ENCODE data around the gene CCND3. TPM values are rescaled to one million over a fixed set of nuclear protein-coding genes. Genes with fewer than 3 reads are reported as not detected.

The CCND3 gene
- total RNA-seq, 1 experiment from 2014 or later, result 39.9 TPM

GRCh38 chr6:41966961-41967311 lies 25.3 kb upstream of the CCND3 start:
- CTCF ChIA-PET, result no interaction called here
- BruUV-seq (replicated peaks), result no TSS peak

GRCh38 chr6:41966214-41966920 lies 24.8 kb upstream of the CCND3 start:
- no peak for DNase-seq (ENCODE audit: low spot score)
- CTCF ChIA-PET, result no interaction called here
- Histone ChIP-seq H3K27ac (ENCODE audit: low read depth, low read length, poor library complexity, severe bottlenecking) (no peak overlapping the region), H3K27me3 (replicated peaks; ENCODE audit: insufficient read depth, low read depth, low read length, poor library complexity) (no peaks in the 10 kb centered on the region), H3K4me1 (ENCODE audit: insufficient read depth, low read length, poor library complexity, severe bottlenecking) (no peaks in the 10 kb centered on the region), H3K36me3 (ENCODE audit: insufficient read depth, low read length, poor library complexity, severe bottlenecking) (no peaks in the 10 kb centered on the region), H3K4me3 (ENCODE audit: low read depth, low read length, poor library complexity, severe bottlenecking) (no peak overlapping the region), H3K9me3 (ENCODE audit: low read depth, low read length, poor library complexity, severe bottlenecking) (no peaks in the 10 kb centered on the region)
- POLR2A ChIA-PET (ENCODE audit: low non-redundant PET), result no interaction called here
- BruUV-seq (replicated peaks), result no TSS peak
- intact Hi-C loops (cut with micrococcal nuclease; ENCODE audit: unreplicated experiment), result no loop called here
- no peak for TF ChIP-seq CTCF (conservative IDR thresholded peaks at IDR 0.05; ENCODE audit: low read depth, low read length)

More at GRCh38 chr6:41966961-41967311, 25.3 kb upstream of the CCND3 start:
- TF ChIP-seq CTCF (conservative IDR thresholded peaks at IDR 0.05; ENCODE audit: low read depth, low read length) (no peak), EZH2 (IDR thresholded peaks at IDR 0.05; ENCODE audit: borderline replicate concordance, low read depth, low read length, poor library complexity, severe bottlenecking) (no peak)
- intact Hi-C loops (cut with micrococcal nuclease; ENCODE audit: unreplicated experiment), result no loop called here
- H3K27me3 ChIP-seq (replicated peaks; ENCODE audit: insufficient read depth, low read depth, low read length, poor library complexity), result no peaks in the 10 kb centered on the region
- no peak for DNase-seq (ENCODE audit: low spot score)
- H3K27ac ChIP-seq (ENCODE audit: low read depth, low read length, poor library complexity, severe bottlenecking), result no peak overlapping the region
- no peaks in the 10 kb centered on the region for H3K4me1 ChIP-seq (ENCODE audit: insufficient read depth, low read length, poor library complexity, severe bottlenecking)
- no peaks in the 10 kb centered on the region for H3K9me3 ChIP-seq (ENCODE audit: low read depth, low read length, poor library complexity, severe bottlenecking)
- no peaks in the 10 kb centered on the region for H3K36me3 ChIP-seq (ENCODE audit: insufficient read depth, low read length, poor library complexity, severe bottlenecking)
- H3K4me3 ChIP-seq (ENCODE audit: low read depth, low read length, poor library complexity, severe bottlenecking), result no peak overlapping the region
- POLR2A ChIA-PET (ENCODE audit: low non-redundant PET), result no interaction called here

GRCh38 chr6:41965429-41966213 lies 24.0 kb upstream of the CCND3 start:
- DNase-seq (ENCODE audit: low spot score), result no peak
- TF ChIP-seq CTCF (conservative IDR thresholded peaks at IDR 0.05; ENCODE audit: low read depth, low read length) (no peak), EZH2 (IDR thresholded peaks at IDR 0.05; ENCODE audit: borderline replicate concordance, low read depth, low read length, poor library complexity, severe bottlenecking) (no peak)
- intact Hi-C loops (cut with micrococcal nuclease; ENCODE audit: unreplicated experiment), result no loop called here
- no peaks in the 10 kb centered on the region for H3K4me1 ChIP-seq (ENCODE audit: insufficient read depth, low read length, poor library complexity, severe bottlenecking)
- H3K9me3 ChIP-seq (ENCODE audit: low read depth, low read length, poor library complexity, severe bottlenecking), result no peaks in the 10 kb centered on the region
- no peak overlapping the region for H3K27ac ChIP-seq (ENCODE audit: low read depth, low read length, poor library complexity, severe bottlenecking)
- CTCF ChIA-PET, result no interaction called here
- no peaks in the 10 kb centered on the region for H3K27me3 ChIP-seq (replicated peaks; ENCODE audit: insufficient read depth, low read depth, low read length, poor library complexity)
- H3K36me3 ChIP-seq (ENCODE audit: insufficient read depth, low read length, poor library complexity, severe bottlenecking), result no peaks in the 10 kb centered on the region
- no peak overlapping the region for H3K4me3 ChIP-seq (ENCODE audit: low read depth, low read length, poor library complexity, severe bottlenecking)
- no TSS peak for BruUV-seq (replicated peaks)
- POLR2A ChIA-PET (ENCODE audit: low non-redundant PET), result no interaction called here

All from A673 (cell line).